ENCODE data around the gene PDX1.
"Not testable (repeated sequence)": the region's sequence is repeated elsewhere in the genome, so short reads cannot be mapped to it uniquely, and the experiment has no call there.

Gene PDX1

GRCh38 chr13:27956576-27957300 lies 36.9 kb downstream of the PDX1 start:
- DNase-seq, result no peak

- no peak for DNase-seq
Measured at GRCh38 chr13:27959976-27960361, 40.2 kb downstream of the PDX1 start.

- no peak for DNase-seq
Measured at GRCh38 chr13:27960362-27961226, 40.8 kb downstream of the PDX1 start.

- no peak for DNase-seq
Measured at GRCh38 chr13:27961227-27962085, 41.7 kb downstream of the PDX1 start.

- DNase-seq, result no peak
Measured at GRCh38 chr13:27962128-27962841, 42.5 kb downstream of the PDX1 start.

GRCh38 chr13:27962982-27963381 lies 43.2 kb downstream of the PDX1 start:
- no peak for DNase-seq

- DNase-seq, result no peak
Measured at GRCh38 chr13:27963491-27963890, 43.7 kb downstream of the PDX1 start.

- DNase-seq, result not testable (repeated sequence)
Measured at GRCh38 chr13:27964206-27964605, 44.4 kb downstream of the PDX1 start.

GRCh38 chr13:27964741-27965323 lies 45.0 kb downstream of the PDX1 start:
- DNase-seq, result no peak

GRCh38 chr13:27965343-27965739 lies 45.5 kb downstream of the PDX1 start:
- no peak for DNase-seq

- no peak for DNase-seq
Measured at GRCh38 chr13:27965740-27966640, 46.2 kb downstream of the PDX1 start.

GRCh38 chr13:27966641-27967202 lies 46.9 kb downstream of the PDX1 start:
- no peak for DNase-seq

GRCh38 chr13:27967203-27967735 lies 47.5 kb downstream of the PDX1 start:
- no peak for DNase-seq

GRCh38 chr13:27967736-27968315 lies 48.0 kb downstream of the PDX1 start:
- no peak for DNase-seq

- no peak for DNase-seq
Measured at GRCh38 chr13:27968316-27969081, 48.7 kb downstream of the PDX1 start.

GRCh38 chr13:27969082-27969865 lies 49.5 kb downstream of the PDX1 start, which contains the start of gene CDX2:
CDX2 (minus strand) TSS chr13:27969315; CDS start chr13:27969006, 309 bp downstream.
- DNase-seq, result no peak

GRCh38 chr13:27969866-27970229 lies 50.0 kb downstream of the PDX1 start:
- DNase-seq, result no peak

Data from hippocampal formation (tissue), 2 donors.